HUDEP-2 (cell line): ENCODE data around the gene MZT2B.
"Not testable (repeated sequence)": the region's sequence is repeated elsewhere in the genome, so short reads cannot be mapped to it uniquely, and the experiment has no call there.

Experiments used
- DNase-seq, 76 experiments: peaks; one replicate each; lab custom pipeline; 2025; ENCODE audit not compliant: unreplicated experiment in 76 of 76; lab: John Stamatoyannopoulos, UW

The MZT2B gene

GRCh38 chr2:130202518-130202917 is 20.5 kb downstream of the MZT2B start:
- DNase-seq: peak in 68 of 76 experiments; percentile 6 to 89 (median 59)

GRCh38 chr2:130203150-130203549 is 21.1 kb downstream of the MZT2B start:
- DNase-seq: peak in 12 of 76 experiments; percentile 3 to 57 (median 13)

GRCh38 chr2:130207051-130207450 is 25.0 kb downstream of the MZT2B start:
- not testable (repeated sequence) for DNase-seq

GRCh38 chr2:130219147-130219546 is 37.1 kb downstream of the MZT2B start:
- DNase-seq: not testable (repeated sequence)

GRCh38 chr2:130220505-130220904 is 38.4 kb downstream of the MZT2B start:
- not testable (repeated sequence) for DNase-seq

GRCh38 chr2:130222523-130222922 is 40.5 kb downstream of the MZT2B start:
- DNase-seq: not testable (repeated sequence)

GRCh38 chr2:130228005-130228404 is 45.9 kb downstream of the MZT2B start:
- DNase-seq: not testable (repeated sequence)

- not testable (repeated sequence) for DNase-seq
Measured at GRCh38 chr2:130228467-130229160, 46.6 kb downstream of the MZT2B start.

GRCh38 chr2:130229161-130229510 is 47.1 kb downstream of the MZT2B start:
- peak in 1 of 76 experiments; percentile 2 for DNase-seq

GRCh38 chr2:130230376-130230775 is 48.3 kb downstream of the MZT2B start:
- not testable (repeated sequence) for DNase-seq

- not testable (repeated sequence) for DNase-seq
Measured at GRCh38 chr2:130230907-130231306, 48.8 kb downstream of the MZT2B start.

- DNase-seq: no peak
Measured at GRCh38 chr2:130231656-130232055, 49.6 kb downstream of the MZT2B start.

- DNase-seq: not testable (repeated sequence)
Measured at GRCh38 chr2:130233066-130233465, 51.0 kb downstream of the MZT2B start.

- DNase-seq: not testable (repeated sequence)
Measured at GRCh38 chr2:130239581-130239980, 57.5 kb downstream of the MZT2B start.
